Mucosa of descending colon (tissue), 3 donors: ENCODE measurements around the gene PRND. TPM values are rescaled to one million over a fixed set of nuclear protein-coding genes. Genes with fewer than 3 reads are reported as not detected.

ENCODE experiments used
- ATAC-seq: fragments of 200-7000 bp; cut with Tn5 transposase; one replicate; pipeline ENCODE4 v1.9.1; 2020; ENCODE audit warnings: mild to moderate bottlenecking, moderate library complexity
- DNase-seq, 3 donors: peaks; one replicate each; pipeline ENCODE4 v3.0.0-alpha.2; 2020
- H3K36me3 ChIP-seq: fragments of 200-600 bp; one replicate; pipeline ENCODE4 v1.8.0; 2021; ENCODE audit warnings: low read depth, mild to moderate bottlenecking
- H3K4me1 ChIP-seq: fragments of 200-600 bp; one replicate; pipeline ENCODE4 v1.8.0; 2021; ENCODE audit warnings: low read depth, mild to moderate bottlenecking
- H3K4me3 ChIP-seq: fragments of 200-600 bp; one replicate; pipeline ENCODE4 v1.8.0; 2021; ENCODE audit warnings: mild to moderate bottlenecking
- H3K9me3 ChIP-seq: fragments of 200-600 bp; one replicate; pipeline ENCODE4 v1.8.0; 2021; ENCODE audit warnings: mild to moderate bottlenecking
- CTCF ChIP-seq: fragments of 200-600 bp; IDR thresholded peaks from one replicate; pipeline ENCODE4 v1.8.0; 2022; ENCODE audit warnings: antibody characterized with exemption, mild to moderate bottlenecking
- intact Hi-C, 2 donors: fragments of 100-400 bp; cut with DNase I in 1 of 2; cut with micrococcal nuclease in 1 of 2; formaldehyde crosslinking; loops; one replicate each; pipeline versions ENCODE4 v1.11.0 to v1.11.1; 2022; cut with DNase I, micrococcal nuclease
- total RNA-seq, 3 donors: library from RNA; stranded (reverse); fragmentation: NEBNext Ultra II Directional in 2 of 3; extraction: Animal tissue kit (Norgen Biotek cat#: 25700) in 2 of 3; gene quantifications; one replicate each; pipeline versions ENCODE4 v1.2.1 to v1.2.4, GENCODE V29; 2021 to 2023
- donor health status: DM: no; HTN: no; CAD: no; lungs with moderate emphysema.
- donor health status: DM: no; HTN: no; CAD: no.
- donor health status: DM: no; HTN: yes; CAD: no.

PRND gene
- total RNA-seq, 3 donors from 2014 or later = 0.22 to 0.27 TPM; not detected in 1

DNA sequence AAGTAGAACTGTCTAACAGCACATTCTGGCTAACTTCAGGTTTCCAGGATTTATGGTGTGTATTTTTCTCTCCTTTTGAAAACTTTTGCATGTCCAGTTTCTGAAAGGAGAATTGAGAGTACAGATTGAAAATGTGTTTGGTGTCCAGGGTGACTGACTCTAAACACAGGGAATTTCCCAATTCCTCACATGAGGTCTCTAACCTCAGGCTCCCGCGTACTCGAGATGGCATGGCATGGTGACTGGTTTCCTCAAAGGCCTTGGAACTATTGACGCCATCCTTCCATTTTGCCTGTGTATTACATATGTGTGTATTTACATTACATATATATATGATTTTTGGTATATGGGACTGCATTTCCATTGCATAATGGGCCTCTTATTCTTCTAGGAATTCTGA, 52.5 kb downstream of the PRND start:
- Histone ChIP-seq H3K4me3 (no peak overlapping the region), H3K36me3 (no peaks in the 10 kb centered on the region), H3K4me1 (no peaks in the 10 kb centered on the region), H3K9me3 (peaks cover 8% of the 10 kb centered on the region)
- TF ChIP-seq CTCF = no peak
- no peak for ATAC-seq
- no peak for DNase-seq
- intact Hi-C loops = no loop called here

GRCh38 chr20:4775322-4776078, 53.8 kb downstream of the PRND start:
- ATAC-seq = no peak
- DNase-seq = no peak
- Histone ChIP-seq H3K4me1 (no peaks in the 10 kb centered on the region), H3K36me3 (no peaks in the 10 kb centered on the region), H3K9me3 (peaks cover 8% of the 10 kb centered on the region), H3K4me3 (no peak overlapping the region)
- TF ChIP-seq CTCF = no peak
- intact Hi-C loops = no loop called here

DNA sequence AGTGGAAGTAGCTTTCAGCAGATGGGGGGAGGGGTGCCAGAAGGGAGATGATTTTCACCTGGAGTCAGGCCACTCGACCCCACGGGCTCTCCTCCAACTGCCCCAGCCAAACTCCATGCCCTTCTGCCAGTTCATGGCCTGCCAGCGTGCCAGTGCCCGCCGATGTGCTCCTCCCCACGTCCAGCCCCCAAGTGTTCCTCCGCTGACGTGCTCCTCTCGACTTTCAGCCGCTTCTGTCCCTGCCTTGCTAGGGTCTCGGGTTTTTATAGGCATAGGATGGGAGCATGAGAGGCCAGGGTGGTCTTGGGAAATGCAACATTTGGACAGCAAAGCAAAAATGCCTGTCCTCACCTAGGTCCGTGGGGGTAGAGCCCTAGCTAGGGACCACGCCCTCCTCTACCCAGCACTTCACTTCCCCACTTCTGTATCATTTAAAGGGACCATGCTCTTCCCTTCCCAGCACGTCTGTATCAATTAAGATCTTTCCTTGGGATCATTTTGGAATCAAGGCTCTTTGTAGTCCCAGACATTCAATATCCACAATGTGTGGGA, 54.4 kb downstream of the PRND start:
- H3K4me1 ChIP-seq = no peaks in the 10 kb centered on the region

More for the DNA sequence above, 54.4 kb downstream of the PRND start:
- no peak for TF ChIP-seq CTCF
- no peak for ATAC-seq
- no peaks in the 10 kb centered on the region for H3K36me3 ChIP-seq
- intact Hi-C loops = no loop called here
- no peak overlapping the region for H3K4me3 ChIP-seq
- DNase-seq = no peak
- peaks cover 8% of the 10 kb centered on the region for H3K9me3 ChIP-seq

Other genes starting within 250 kb of the PRND start
- gene PRNP, start 35.5 kb upstream of the PRND start, total RNA-seq = 100 to 1,000 TPM in 1 of 3 donors, 10 to 100 TPM in 2; 10.3 to 211 (median 33.6) TPM
- gene RASSF2, start 101.7 kb downstream of the PRND start, total RNA-seq = 10 to 100 TPM in 1 of 3 donors, 1 to 10 TPM in 2; 2.6 to 10.2 (median 9.0) TPM